H9 (cell line): ENCODE measurements around the gene CDKAL1. TPM values are rescaled to one million over a fixed set of nuclear protein-coding genes. Genes with fewer than 3 reads are reported as not detected.

Experiments
- DNase-seq: peaks from one replicate; pipeline ENCODE4 v3.0.0-alpha.2; 2017
- H2AFZ ChIP-seq: one replicate; pipeline ENCODE4 v1.6.1; 2013; ENCODE audit warnings: mild to moderate bottlenecking, low read length, control low read depth, moderate library complexity
- H2AK5ac ChIP-seq: 2 replicates; pipeline ENCODE4 v1.6.1; 2013; ENCODE audit warnings: low read length, control low read depth, mixed read lengths; ENCODE audit not compliant: insufficient read length
- H2BK120ac ChIP-seq: one replicate; pipeline ENCODE4 v1.6.1; 2013; ENCODE audit warnings: low read depth, mild to moderate bottlenecking, low read length, control low read depth, inconsistent platforms; ENCODE audit not compliant: poor library complexity, severe bottlenecking
- H2BK12ac ChIP-seq: 2 replicates; pipeline ENCODE4 v1.6.1; 2013; ENCODE audit warnings: low read length, control low read depth, mixed read lengths, low read depth; ENCODE audit not compliant: insufficient read length
- H2BK15ac ChIP-seq: 2 replicates; pipeline ENCODE4 v1.6.1; 2013; ENCODE audit warnings: low read depth, low read length, control low read depth
- H2BK20ac ChIP-seq: one replicate; pipeline ENCODE4 v1.6.1; 2013; ENCODE audit warnings: low read depth, mild to moderate bottlenecking, low read length, control low read depth, inconsistent platforms; ENCODE audit not compliant: poor library complexity, severe bottlenecking
- H2BK5ac ChIP-seq: 2 replicates; pipeline ENCODE4 v1.6.1; 2013; ENCODE audit warnings: low read length, control low read depth, mixed read lengths; ENCODE audit not compliant: insufficient read length
- H3K14ac ChIP-seq: 2 replicates; pipeline ENCODE4 v1.6.1; 2013; ENCODE audit warnings: low read length, control low read depth; ENCODE audit not compliant: insufficient read depth
- H3K18ac ChIP-seq: 2 replicates; pipeline ENCODE4 v1.6.1; 2013; ENCODE audit warnings: low read depth, mild to moderate bottlenecking, mixed read lengths, low read length, control low read depth; ENCODE audit not compliant: insufficient read length
- H3K23ac ChIP-seq: 2 replicates; pipeline ENCODE4 v1.6.1; 2013; ENCODE audit warnings: low read length, control low read depth, mixed read lengths, low read depth; ENCODE audit not compliant: insufficient read length
- H3K23me2 ChIP-seq: 2 replicates; pipeline ENCODE4 v1.6.1; 2013; ENCODE audit warnings: low read depth, mild to moderate bottlenecking, mixed read lengths, low read length, control low read depth; ENCODE audit not compliant: insufficient read length, poor library complexity, severe bottlenecking
- H3K27ac ChIP-seq: 2 replicates; pipeline ENCODE4 v1.5.1; 2013; ENCODE audit warnings: low read length, control low read depth, mixed read lengths, low read depth; ENCODE audit not compliant: insufficient read length
- H3K27me3 ChIP-seq: 2 replicates; pipeline ENCODE4 v1.6.1; 2013; ENCODE audit warnings: low read length, control low read depth, inconsistent platforms; ENCODE audit not compliant: insufficient read depth
- H3K4ac ChIP-seq: 2 replicates; pipeline ENCODE4 v1.6.1; 2013; ENCODE audit warnings: low read depth, mild to moderate bottlenecking, control low read depth, inconsistent platforms, low read length, moderate library complexity
- H3K4me1 ChIP-seq: 2 replicates; pipeline ENCODE4 v1.6.1; 2013; ENCODE audit warnings: low read length, control low read depth, inconsistent platforms; ENCODE audit not compliant: insufficient read depth
- H3K4me2 ChIP-seq: 2 replicates; pipeline ENCODE4 v1.6.1; 2013; ENCODE audit warnings: low read length, control low read depth, mixed read lengths; ENCODE audit not compliant: insufficient read length, insufficient read depth
- H3K56ac ChIP-seq: 2 replicates; pipeline ENCODE4 v1.6.1; 2013; ENCODE audit warnings: low read depth, mild to moderate bottlenecking, mixed read lengths, low read length, control low read depth; ENCODE audit not compliant: insufficient read length
- H3K79me1 ChIP-seq: 2 replicates; pipeline ENCODE4 v1.6.1; 2013; ENCODE audit warnings: low read depth, mild to moderate bottlenecking, moderate library complexity, low read length, control low read depth, inconsistent platforms; ENCODE audit not compliant: insufficient read depth, poor library complexity, severe bottlenecking
- H3K79me2 ChIP-seq: 2 replicates; pipeline ENCODE4 v1.6.1; 2013; ENCODE audit warnings: low read length, control low read depth, inconsistent platforms; ENCODE audit not compliant: insufficient read depth
- H3K9ac ChIP-seq: 2 replicates; pipeline ENCODE4 v1.6.1; 2013; ENCODE audit warnings: low read length, control low read depth, mixed read lengths; ENCODE audit not compliant: insufficient read length; ENCODE audit errors: extremely low read depth
- H3K9me3 ChIP-seq: one replicate; pipeline ENCODE4 v1.6.1; 2013; ENCODE audit warnings: low read depth, low read length, inconsistent platforms; ENCODE audit not compliant: control insufficient read depth
- H3T11ph ChIP-seq: one replicate; pipeline ENCODE4 v1.6.1; 2013; ENCODE audit warnings: mild to moderate bottlenecking, low read length, control low read depth, inconsistent platforms
- H4K20me1 ChIP-seq: one replicate; pipeline ENCODE4 v1.6.1; 2013; ENCODE audit not compliant: control insufficient read depth, insufficient read length, insufficient read depth
- H4K5ac ChIP-seq: 2 replicates; pipeline ENCODE4 v1.6.1; 2013; ENCODE audit warnings: low read depth, mild to moderate bottlenecking, mixed read lengths, low read length, control low read depth; ENCODE audit not compliant: insufficient read length
- H4K8ac ChIP-seq: replicated peaks from 2 replicates; pipeline ENCODE4 v1.6.1; 2013; ENCODE audit warnings: low read length, control low read depth, mixed read lengths, low read depth; ENCODE audit not compliant: insufficient read length
- H4K91ac ChIP-seq: 2 replicates; pipeline ENCODE4 v1.6.1; 2013; ENCODE audit warnings: low read depth, mild to moderate bottlenecking, moderate library complexity, mixed read lengths, low read length, control low read depth; ENCODE audit not compliant: insufficient read length
- H3K27ac Mint-ChIP-seq, 3 experiments: 2 replicates in 2 of 3; 3 replicates in 1 of 3; pipeline ENCODE4 v1.8.0; 2020 to 2021; ENCODE audit warnings: mixed read lengths in 3 of 3, mild to moderate bottlenecking in 1 of 3, moderate library complexity in 1 of 3
- H3K27me3 Mint-ChIP-seq: 2 replicates; pipeline ENCODE4 v1.8.0; 2021; ENCODE audit warnings: low read depth, mild to moderate bottlenecking, moderate library complexity, mixed read lengths
- H3K36me3 Mint-ChIP-seq, 3 experiments: 2 replicates in 2 of 3; 3 replicates in 1 of 3; pipeline ENCODE4 v1.8.0; 2020 to 2021; ENCODE audit warnings: low read depth in 3 of 3, mixed read lengths in 3 of 3; ENCODE audit not compliant: insufficient read depth in 1 of 3
- H3K4me1 Mint-ChIP-seq, 2 experiments: 2 replicates each; pipeline ENCODE4 v1.8.0; 2020; ENCODE audit warnings: mixed read lengths in 2 of 2
- H3K4me3 Mint-ChIP-seq, 2 experiments: 2 replicates in 1 of 2; 3 replicates in 1 of 2; pipeline ENCODE4 v1.8.0; 2020 to 2021; ENCODE audit warnings: mild to moderate bottlenecking in 2 of 2, mixed read lengths in 2 of 2, moderate library complexity in 1 of 2
- H3K9me3 Mint-ChIP-seq, 2 experiments: 2 replicates in 1 of 2; 3 replicates in 1 of 2; pipeline ENCODE4 v1.8.0; 2020; ENCODE audit warnings: mild to moderate bottlenecking in 2 of 2, mixed read lengths in 2 of 2, moderate library complexity in 1 of 2
- WGBS: extraction: QIAGEN DNeasy Blood & Tissue Kit; methylation state at CpG from one replicate; pipeline ENCODE4 v1.1.7; 2013; ENCODE audit warnings: missing lambda C conversion rate, low lambda C conversion rate, mixed read lengths; ENCODE audit not compliant: insufficient read length; ENCODE audit errors: extremely low coverage; 5-methylcytosine and 5-hydroxymethylcytosine counted together
- total RNA-seq: library from RNA; stranded (reverse); gene quantifications from 2 replicates; pipeline ENCODE4 v1.2.1, GENCODE V29; 2021
- TF ChIP-seq, protein P1 (sequence below): fragments of 200-600 bp; sonication (generic); conservative IDR thresholded peaks from 3 replicates; pipeline ENCODE4 v1.8.0; 2021; ENCODE audit warnings: antibody characterized with exemption, mild to moderate bottlenecking

CDKAL1 gene
- total RNA-seq, 1 experiment from 2014 or later, result 23.0 TPM

DNA sequence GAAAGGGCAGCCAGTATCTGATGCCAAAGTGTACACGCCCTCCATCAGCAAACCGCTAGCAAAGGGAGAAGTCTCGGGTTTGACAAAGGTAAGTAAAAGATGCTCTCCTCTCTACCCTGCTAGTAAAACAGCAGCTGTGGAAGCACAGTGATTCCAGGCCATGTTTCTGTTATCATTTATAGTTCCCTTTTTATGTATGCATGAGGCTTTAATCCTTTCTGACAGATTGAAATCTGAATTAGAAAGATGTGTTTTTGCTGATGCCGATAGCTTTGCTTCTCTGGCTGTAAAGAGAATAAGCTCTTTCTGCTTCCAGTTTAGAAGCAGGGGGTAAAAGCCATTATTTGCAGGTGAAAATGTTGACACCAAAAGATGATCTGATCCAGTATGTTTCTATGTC lies 666.9 kb downstream of the CDKAL1 start:
- peaks cover 25 to 33% of the 10 kb centered on the region in 2 experiments for H3K4me1 Mint-ChIP-seq
- H3K27me3 Mint-ChIP-seq, result no peaks in the 10 kb centered on the region
- no peak overlapping the region for H3K4me3 Mint-ChIP-seq
- Histone ChIP-seq H3K18ac (no peak overlapping the region), H4K5ac (no peak overlapping the region), H2BK12ac (no peak overlapping the region), H3K23ac (no peak overlapping the region), H3K27ac (no peak overlapping the region), H2BK20ac (no peak overlapping the region), H3K4me2 (no peak overlapping the region), H3K23me2 (no peaks in the 10 kb centered on the region), H2BK5ac (no peak overlapping the region), H3K9me3 (no peaks in the 10 kb centered on the region), H2AK5ac (no peak overlapping the region), H2BK120ac (no peak overlapping the region), H4K20me1 (no peaks in the 10 kb centered on the region), H3K56ac (no peak overlapping the region), H3K79me1 (no peaks in the 10 kb centered on the region), H3T11ph (no peak overlapping the region), H4K91ac (no peak overlapping the region), H3K4ac (no peak overlapping the region), H2BK15ac (no peak overlapping the region), H3K4me1 (peaks cover 7% of the 10 kb centered on the region), H3K9ac (no peak overlapping the region), H2AFZ (no peak overlapping the region), H3K79me2 (no peaks in the 10 kb centered on the region), H3K27me3 (no peaks in the 10 kb centered on the region), H4K8ac (no peak overlapping the region), H3K14ac (no peak overlapping the region)
- TF ChIP-seq, protein P1, sequence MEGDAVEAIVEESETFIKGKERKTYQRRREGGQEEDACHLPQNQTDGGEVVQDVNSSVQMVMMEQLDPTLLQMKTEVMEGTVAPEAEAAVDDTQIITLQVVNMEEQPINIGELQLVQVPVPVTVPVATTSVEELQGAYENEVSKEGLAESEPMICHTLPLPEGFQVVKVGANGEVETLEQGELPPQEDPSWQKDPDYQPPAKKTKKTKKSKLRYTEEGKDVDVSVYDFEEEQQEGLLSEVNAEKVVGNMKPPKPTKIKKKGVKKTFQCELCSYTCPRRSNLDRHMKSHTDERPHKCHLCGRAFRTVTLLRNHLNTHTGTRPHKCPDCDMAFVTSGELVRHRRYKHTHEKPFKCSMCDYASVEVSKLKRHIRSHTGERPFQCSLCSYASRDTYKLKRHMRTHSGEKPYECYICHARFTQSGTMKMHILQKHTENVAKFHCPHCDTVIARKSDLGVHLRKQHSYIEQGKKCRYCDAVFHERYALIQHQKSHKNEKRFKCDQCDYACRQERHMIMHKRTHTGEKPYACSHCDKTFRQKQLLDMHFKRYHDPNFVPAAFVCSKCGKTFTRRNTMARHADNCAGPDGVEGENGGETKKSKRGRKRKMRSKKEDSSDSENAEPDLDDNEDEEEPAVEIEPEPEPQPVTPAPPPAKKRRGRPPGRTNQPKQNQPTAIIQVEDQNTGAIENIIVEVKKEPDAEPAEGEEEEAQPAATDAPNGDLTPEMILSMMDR, result no peak
- H3K9me3 Mint-ChIP-seq, result peaks cover 3 to 7% of the 10 kb centered on the region in 2 experiments; a peak in 2 of 5 replicates
- no peak overlapping the region for H3K27ac Mint-ChIP-seq
- DNase-seq, result no peak
- peaks cover 3 to 12% (median 9%) of the 10 kb centered on the region in 3 experiments; a peak in 6 of 7 replicates for H3K36me3 Mint-ChIP-seq
- no CpG with 5 or more reads among the region's 4 CpGs for WGBS
